H1 (cell line): Measurements from ENCODE around the gene ADD3. TPM values are rescaled to one million over a fixed set of nuclear protein-coding genes. Genes with fewer than 3 reads are reported as not detected.

Experiments used
- CTCF ChIA-PET: fragments of 300-600 bp; sonication (Branson Sonifier 250); formaldehyde crosslinking; loops from one replicate; lab custom pipeline; 2021; ENCODE audit not compliant: partially characterized antibody; lab: Charles Lee
- POLR2A ChIA-PET: fragments of 300-600 bp; sonication (Branson Sonifier 250); formaldehyde crosslinking; loops from one replicate; lab custom pipeline; 2021; ENCODE audit warnings: inconsistent platforms; ENCODE audit not compliant: partially characterized antibody; lab: Charles Lee
- DNase-seq, 2 experiments: peaks; one replicate each; pipeline versions ENCODE4 v3.0.0 to v3.0.0-alpha.2; 2010 to 2022; ENCODE audit warnings: low spot score in 2 of 2, low read depth in 1 of 2, mixed read lengths in 1 of 2
- FAIRE-seq: peaks from 2 replicates; lab custom pipeline; 2011; peaks lifted over from hg19 to GRCh38; lab: Jason Lieb, UNC
- H2AFZ ChIP-seq: 2 replicates; pipeline ENCODE4 v1.8.1; 2012; ENCODE audit warnings: low read length, inconsistent platforms
- H2AK5ac ChIP-seq: 2 replicates; pipeline ENCODE4 v1.6.1; 2013; ENCODE audit warnings: low read depth, low read length
- H2BK120ac ChIP-seq: replicated peaks from 2 replicates; pipeline ENCODE3; 2013; ENCODE audit warnings: low read depth, low read length, inconsistent platforms
- H2BK12ac ChIP-seq: 2 replicates; pipeline ENCODE4 v1.6.1; 2013; ENCODE audit warnings: low read depth, low read length
- H2BK15ac ChIP-seq: 2 replicates; pipeline ENCODE4 v1.6.1; 2013; ENCODE audit warnings: low read length
- H2BK20ac ChIP-seq: 2 replicates; pipeline ENCODE4 v1.6.1; 2013; ENCODE audit warnings: low read length
- H2BK5ac ChIP-seq: 2 replicates; pipeline ENCODE4 v1.6.1; 2013; ENCODE audit warnings: low read depth, low read length
- H3K14ac ChIP-seq: 2 replicates; pipeline ENCODE4 v1.6.1; 2013; ENCODE audit warnings: inconsistent platforms; ENCODE audit not compliant: insufficient read length
- H3K18ac ChIP-seq: 2 replicates; pipeline ENCODE4 v1.6.1; 2013; ENCODE audit warnings: low read length; ENCODE audit errors: extremely low read depth
- H3K23ac ChIP-seq: 2 replicates; pipeline ENCODE4 v1.6.1; 2013; ENCODE audit warnings: inconsistent platforms; ENCODE audit not compliant: insufficient read length
- H3K23me2 ChIP-seq: 2 replicates; pipeline ENCODE4 v1.6.1; 2013; ENCODE audit warnings: low read depth, low read length
- H3K27ac ChIP-seq: 2 replicates; pipeline ENCODE4 v1.6.1; 2011; ENCODE audit warnings: low read depth, low read length, inconsistent platforms
- H3K27me3 ChIP-seq, 4 experiments: replicated peaks in 1 of 4; 1 replicate in 1 of 4; 2 replicates in 3 of 4; pipeline versions ENCODE4 v1.6.1 to v1.8.1; 2011 to 2013; ENCODE audit warnings: low read length in 3 of 4, mild to moderate bottlenecking in 3 of 4, inconsistent platforms in 2 of 4, mixed read lengths in 2 of 4, moderate library complexity in 1 of 4; ENCODE audit not compliant: control insufficient read depth in 3 of 4, insufficient read depth in 3 of 4; ENCODE audit errors: extremely low read depth in 1 of 4
- H3K36me3 ChIP-seq, 4 experiments: 2 replicates each; pipeline versions ENCODE4 v1.6.1 to v1.8.1; 2011 to 2013; ENCODE audit warnings: mild to moderate bottlenecking in 4 of 4, low read length in 3 of 4, moderate library complexity in 2 of 4, control low read depth in 1 of 4, inconsistent platforms in 1 of 4; ENCODE audit not compliant: insufficient read depth in 4 of 4, control insufficient read depth in 2 of 4
- H3K4ac ChIP-seq: replicated peaks from 2 replicates; pipeline ENCODE3; 2013; ENCODE audit warnings: low read length, low read depth, mixed read lengths, inconsistent platforms; ENCODE audit not compliant: insufficient read length
- H3K4me1 ChIP-seq, 4 experiments: replicated peaks in 1 of 4; 1 replicate in 1 of 4; 2 replicates in 3 of 4; pipeline versions ENCODE4 v1.6.1 to v1.8.1; 2011 to 2013; ENCODE audit warnings: low read length in 3 of 4, inconsistent platforms in 2 of 4, mixed read lengths in 1 of 4; ENCODE audit not compliant: insufficient read depth in 4 of 4, control insufficient read depth in 3 of 4
- H3K4me2 ChIP-seq, 2 experiments: 2 replicates each; pipeline versions ENCODE4 v1.6.1 to v1.8.1; 2011 to 2013; ENCODE audit warnings: low read depth in 2 of 2, low read length in 2 of 2, control low read depth in 1 of 2, inconsistent platforms in 1 of 2, mild to moderate bottlenecking in 1 of 2; ENCODE audit not compliant: insufficient read depth in 1 of 2
- H3K4me3 ChIP-seq, 4 experiments: fragments of 200-600, 300-600 bp in 1 of 4; sonication (generic), shearing (Covaris generic), sonication (Bioruptor Twin) in 1 of 4; 2 replicates each; pipeline versions ENCODE4 v1.5.1 to v1.8.1; 2011 to 2016; ENCODE audit warnings: low read length in 4 of 4, low read depth in 3 of 4, control low read depth in 2 of 4, inconsistent platforms in 2 of 4, mild to moderate bottlenecking in 2 of 4, mixed read lengths in 1 of 4, moderate library complexity in 1 of 4; ENCODE audit not compliant: insufficient read depth in 2 of 4; ENCODE audit errors: extremely low read depth in 1 of 4
- H3K56ac ChIP-seq: replicated peaks from 2 replicates; pipeline ENCODE3; 2013; ENCODE audit warnings: low read depth, mild to moderate bottlenecking, mixed read lengths, low read length, inconsistent platforms; ENCODE audit not compliant: insufficient read length
- H3K79me1 ChIP-seq: 2 replicates; pipeline ENCODE4 v1.6.1; 2013; ENCODE audit warnings: low read depth, low read length, control low read depth
- H3K79me2 ChIP-seq, 2 experiments: 2 replicates each; pipeline versions ENCODE4 v1.6.1 to v1.8.1; 2012 to 2013; ENCODE audit warnings: low read length in 2 of 2, mild to moderate bottlenecking in 2 of 2, inconsistent platforms in 1 of 2; ENCODE audit not compliant: insufficient read depth in 2 of 2, control insufficient read depth in 1 of 2
- H3K9ac ChIP-seq, 4 experiments: replicated peaks in 1 of 4; 1 replicate in 1 of 4; 2 replicates in 3 of 4; pipeline versions ENCODE4 v1.6.1 to v1.8.1; 2011 to 2013; ENCODE audit warnings: low read depth in 3 of 4, low read length in 3 of 4, control low read depth in 2 of 4, mild to moderate bottlenecking in 2 of 4, moderate library complexity in 2 of 4, inconsistent platforms in 1 of 4; ENCODE audit errors: extremely low read depth in 1 of 4
- H3K9me3 ChIP-seq, 2 experiments: 2 replicates each; pipeline versions ENCODE4 v1.6.1 to v1.8.1; 2012 to 2013; ENCODE audit warnings: mild to moderate bottlenecking in 2 of 2, moderate library complexity in 2 of 2, control low read depth in 1 of 2, inconsistent platforms in 1 of 2, low read depth in 1 of 2, low read length in 1 of 2, mixed read lengths in 1 of 2; ENCODE audit not compliant: insufficient read depth in 2 of 2
- H4K20me1 ChIP-seq, 2 experiments: replicated peaks in 1 of 2; 2 replicates each; pipeline versions ENCODE3 to v1.8.1; 2011 to 2013; ENCODE audit warnings: inconsistent platforms in 2 of 2, low read length in 2 of 2, mild to moderate bottlenecking in 1 of 2; ENCODE audit not compliant: insufficient read depth in 2 of 2, control insufficient read depth in 1 of 2
- H4K5ac ChIP-seq: 2 replicates; pipeline ENCODE4 v1.6.1; 2013; ENCODE audit warnings: low read length, low read depth, mixed read lengths, inconsistent platforms; ENCODE audit not compliant: insufficient read length
- H4K8ac ChIP-seq: 2 replicates; pipeline ENCODE4 v1.8.0; 2013; ENCODE audit warnings: mild to moderate bottlenecking, moderate library complexity, low read length, inconsistent platforms; ENCODE audit not compliant: insufficient read depth; ENCODE audit errors: extremely low read depth
- H4K91ac ChIP-seq: replicated peaks from 2 replicates; pipeline ENCODE3; 2013; ENCODE audit warnings: low read length, mixed read lengths, inconsistent platforms; ENCODE audit not compliant: insufficient read length
- BCL11A ChIP-seq, 2 experiments: IDR thresholded peaks; one replicate each; pipeline ENCODE4 v1.6.1; 2011; ENCODE audit warnings: low read depth in 2 of 2, low read length in 2 of 2, mild to moderate bottlenecking in 2 of 2
- CHD1 ChIP-seq: IDR thresholded peaks from 2 replicates; pipeline ENCODE4 v1.6.1; 2012; ENCODE audit warnings: low read depth, low read length, improper control_type of control experiment
- EGR1 ChIP-seq: IDR thresholded peaks from 2 replicates; pipeline ENCODE4 v1.6.1; 2011; ENCODE audit warnings: low read depth, low read length, borderline replicate concordance
- EZH2 ChIP-seq: fragments of 200-600 bp; sonication (generic); IDR thresholded peaks from 2 replicates; pipeline ENCODE4 v1.7.1; 2012; ENCODE audit warnings: low read depth, mild to moderate bottlenecking, moderate library complexity, low read length, inconsistent platforms; ENCODE audit not compliant: severe bottlenecking
- GTF2F1 ChIP-seq: IDR thresholded peaks from 2 replicates; pipeline ENCODE4 v1.6.1; 2012; ENCODE audit warnings: low read depth, low read length, improper control_type of control experiment, borderline replicate concordance
- NRF1 ChIP-seq: IDR thresholded peaks from 2 replicates; pipeline ENCODE4 v1.6.1; 2011; ENCODE audit warnings: mild to moderate bottlenecking, low read depth, low read length, improper control_type of control experiment
- POLR2AphosphoS5 ChIP-seq: IDR thresholded peaks from 2 replicates; pipeline ENCODE4 v1.6.1; 2011; ENCODE audit warnings: low read depth, low read length
- RAD21 ChIP-seq, 2 experiments: IDR thresholded peaks in 1 of 2; conservative IDR thresholded peaks in 1 of 2; 2 replicates each; pipeline ENCODE4 v1.6.1; 2011; ENCODE audit warnings: low read depth in 2 of 2, low read length in 2 of 2, improper control_type of control experiment in 1 of 2, inconsistent platforms in 1 of 2, mild to moderate bottlenecking in 1 of 2, moderate library complexity in 1 of 2
- RBBP5 ChIP-seq: IDR thresholded peaks from 2 replicates; pipeline ENCODE4 v1.7.1; 2012; ENCODE audit warnings: low read depth, mild to moderate bottlenecking, inconsistent platforms, low read length, moderate library complexity, borderline replicate concordance
- RNF2 ChIP-seq: fragments of 200-900, 300-1000 bp; sonication (generic); IDR thresholded peaks from 2 replicates; pipeline ENCODE4 v1.7.1; 2016; ENCODE audit warnings: borderline replicate concordance, low read depth, mild to moderate bottlenecking, antibody characterized with exemption, low read length; ENCODE audit not compliant: poor library complexity, severe bottlenecking; ENCODE audit errors: missing control alignments
- RXRA ChIP-seq: IDR thresholded peaks from 2 replicates; pipeline ENCODE4 v1.6.1; 2011; ENCODE audit warnings: low read depth, mild to moderate bottlenecking, low read length, moderate library complexity; ENCODE audit not compliant: insufficient read depth
- WGBS, 2 experiments: shearing (Covaris generic) in 1 of 2; methylation state at CpG; one replicate each; pipeline versions ENCODE4 v1.1.6 to v1.1.7; 2013 to 2015; ENCODE audit warnings: low lambda C conversion rate in 2 of 2, mixed read lengths in 2 of 2, inconsistent platforms in 1 of 2, low coverage in 1 of 2, missing lambda C conversion rate in 1 of 2; ENCODE audit not compliant: insufficient replicate concordance in 2 of 2, insufficient coverage in 1 of 2, insufficient read length in 1 of 2; ENCODE audit errors: extremely low coverage in 1 of 2, missing lambda C conversion rate in 1 of 2; 5-methylcytosine and 5-hydroxymethylcytosine counted together
- polyA plus RNA-seq, 7 experiments: library from polyadenylated mRNA; depleted of rRNA in 3 of 7; stranded (reverse) in 5 of 7; unstranded in 2 of 7; fragments of >200 nt in 5 of 7; fragments of 200-250 nt in 2 of 7; gene quantifications; 1 replicate in 5 of 7; 2 replicates in 1 of 7; 4 replicates in 1 of 7; pipeline versions ENCODE4 v1.2.1 to v1.2.3, GENCODE V29; 2011 to 2013; ENCODE audit warnings: missing spikeins in 2 of 7, mixed read lengths in 2 of 7
- total RNA-seq: library from RNA; stranded (reverse); fragmentation: NEBNext Ultra II Directional; extraction: Animal tissue kit (Norgen Biotek cat#: 25700); gene quantifications from 2 replicates; pipeline ENCODE4 v1.2.1, GENCODE V29; 2021

ADD3 gene
- total and polyA plus RNA-seq, 2 of the 8 experiments (the other 6 are each of a cell fraction or from before 2014, with no cell fraction given), result 44.7 to 85.6 TPM

DNA sequence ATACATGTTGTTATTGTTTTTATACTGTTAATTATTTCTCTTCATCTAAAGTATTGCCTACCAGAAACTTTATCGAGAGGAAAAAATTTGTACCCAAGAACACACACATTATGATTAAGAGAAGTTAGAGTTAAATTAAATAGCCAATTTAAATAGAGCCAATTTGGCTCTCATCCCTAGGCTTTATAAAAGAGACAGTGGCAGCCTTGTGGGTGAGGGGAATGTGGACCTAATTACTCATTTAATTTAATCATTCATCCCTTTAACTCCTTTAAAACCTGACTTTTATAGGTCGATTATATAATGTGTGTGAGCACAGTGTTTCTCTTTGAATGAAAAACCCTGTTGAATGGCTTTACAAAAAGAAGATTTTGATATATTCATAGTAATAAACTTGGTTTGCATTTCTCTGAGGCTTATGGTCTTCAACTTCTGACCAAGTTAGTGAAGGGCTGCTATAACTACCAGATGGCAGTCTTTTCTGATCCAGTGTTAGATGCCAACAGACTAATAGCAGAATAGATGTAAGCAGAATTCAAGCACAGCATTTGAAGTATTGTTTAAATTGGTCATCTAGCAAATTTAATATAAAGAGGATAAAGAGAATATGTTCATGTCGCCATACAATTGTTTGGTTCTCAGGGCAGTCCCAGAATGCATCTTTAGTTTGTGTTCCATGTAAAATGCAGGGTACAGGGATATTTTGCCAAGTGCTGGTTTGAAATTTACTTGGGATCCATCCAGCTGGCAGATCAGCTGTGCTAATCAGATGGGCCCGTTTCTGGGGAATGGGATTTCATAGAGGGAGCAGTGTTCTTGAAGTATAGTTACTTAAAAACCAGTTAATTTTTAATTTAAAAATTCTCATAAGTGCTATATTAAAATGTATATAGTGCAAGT lies 25.3 kb downstream of the ADD3 start:
- Histone ChIP-seq H4K91ac (no peak overlapping the region), H3K9ac (no peak overlapping the region), H3K14ac (no peak overlapping the region), H4K8ac (no peak overlapping the region), H3K27me3 (no peaks in the 10 kb centered on the region), H2BK12ac (no peak overlapping the region), H3K27ac (no peak overlapping the region)
- FAIRE-seq (no peak), DNase-seq (no peak)
- CTCF ChIA-PET, result interaction anchor here (1.0 to 3.1 kb wide), 5 partner anchors 11 to 149 kb away, joined by 4 to 13 read pairs (median 12); no protein-coding TSS in a partner anchor
- no peak for TF ChIP-seq RAD21 (IDR thresholded peaks at IDR 0.05 in 1 of 2, conservative IDR thresholded peaks at IDR 0.05 in 1 of 2; ENCODE audit: low read depth in 2 of 2, low read length in 2 of 2)
- no peak for TF ChIP-seq POLR2AphosphoS5
- no peak for TF ChIP-seq CHD1
- TF ChIP-seq BCL11A (IDR thresholded peaks at IDR 0.05; ENCODE audit: low read depth in 2 of 2, low read length in 2 of 2), result no peak
- no peak for TF ChIP-seq NRF1
- no peak for TF ChIP-seq GTF2F1
- no peak for TF ChIP-seq RBBP5
- no peak for TF ChIP-seq RXRA
- TF ChIP-seq RNF2, result no peak
- TF ChIP-seq EGR1, result no peak
- no peak for TF ChIP-seq EZH2
- TF ChIP-seq, all 59 proteins: peak for 0
- no peaks in the 10 kb centered on the region for H3K36me3 ChIP-seq
- no peak overlapping the region for H2BK5ac ChIP-seq
- no peaks in the 10 kb centered on the region for H3K23me2 ChIP-seq
- no peak overlapping the region for H2BK120ac ChIP-seq
- POLR2A ChIA-PET, result no interaction called here
- no peak overlapping the region for H3K4me2 ChIP-seq
- no peak overlapping the region for H3K18ac ChIP-seq
- no peak overlapping the region for H3K23ac ChIP-seq
- no peak overlapping the region for H2BK20ac ChIP-seq
- H4K5ac ChIP-seq, result no peak overlapping the region
- H2BK15ac ChIP-seq, result no peak overlapping the region
- no peaks in the 10 kb centered on the region; the same call in 1 of the 2 replicates for H3K79me1 ChIP-seq
- H3K4me1 ChIP-seq, result no peaks in the 10 kb centered on the region; a peak in 1 of 7 replicates
- no peak overlapping the region for H3K4me3 ChIP-seq
- no peak overlapping the region for H2AFZ ChIP-seq
- H3K4ac ChIP-seq, result no peak overlapping the region
- peaks cover 0 to 74% of the 10 kb centered on the region in 2 experiments; a peak in 3 of 4 replicates for H3K79me2 ChIP-seq
- H4K20me1 ChIP-seq, result peaks cover 0 to 7% of the 10 kb centered on the region in 2 experiments
- no peaks in the 10 kb centered on the region for H3K9me3 ChIP-seq
- 87% methylated on average over 4 of the region's 4 CpGs; no CpG with 5 or more reads in 1 of the 2 experiments for WGBS, 2 experiments
- H2AK5ac ChIP-seq, result no peak overlapping the region
- H3K56ac ChIP-seq, result no peak overlapping the region
